Uterus (tissue), 2 donors: ENCODE results near the gene VTA1.

Experiments
- CTCF ChIP-seq, 4 experiments: fragments of 200-600 bp in 2 of 4; fragments of 450-650 bp in 2 of 4; sonication (generic) in 2 of 4; IDR thresholded peaks; one replicate each; pipeline ENCODE4 v1.5.1; 2016 to 2019; ENCODE audit warnings: antibody characterized with exemption in 4 of 4, mild to moderate bottlenecking in 2 of 4, moderate library complexity in 1 of 4
- POLR2A ChIP-seq, 2 donors: fragments of 450-650 bp; IDR thresholded peaks; one replicate each; pipeline ENCODE4 v1.6.1; 2016; ENCODE audit warnings: antibody characterized with exemption in 2 of 2, mild to moderate bottlenecking in 1 of 2, moderate library complexity in 1 of 2

- TF ChIP-seq POLR2A (IDR thresholded peaks at IDR 0.05): no peak
- TF ChIP-seq CTCF (IDR thresholded peaks at IDR 0.05): no peak
Measured at GRCh38 chr6:142185641-142186040, 38.6 kb downstream of the VTA1 start.
